ENCODE measurements around the gene ATP1B1.
"Not testable (repeated sequence)": the region's sequence is repeated elsewhere in the genome, so short reads cannot be mapped to it uniquely, and the experiment has no call there.

Gene ATP1B1

GRCh38 chr1:169146576-169147214, 40.2 kb downstream of the ATP1B1 start:
- DNase-seq = no peak

- no peak for DNase-seq
These were observed 42.2 kb downstream of the ATP1B1 start for GRCh38 chr1:169148472-169149252.

- DNase-seq = no peak
These were observed 43.2 kb downstream of the ATP1B1 start for GRCh38 chr1:169149555-169150286.

GRCh38 chr1:169150641-169151337, 44.3 kb downstream of the ATP1B1 start:
- DNase-seq = no peak

GRCh38 chr1:169151338-169151837, 44.9 kb downstream of the ATP1B1 start:
- no peak for DNase-seq

- DNase-seq = no peak
These were observed 49.2 kb downstream of the ATP1B1 start for GRCh38 chr1:169155675-169156074.

GRCh38 chr1:169156580-169156979, 50.1 kb downstream of the ATP1B1 start:
- no peak for DNase-seq

- DNase-seq = no peak
These were observed 54.5 kb downstream of the ATP1B1 start for GRCh38 chr1:169160845-169161495.

- DNase-seq = no peak
These were observed 55.2 kb downstream of the ATP1B1 start for GRCh38 chr1:169161496-169162194.

- no peak for DNase-seq
These were observed 56.6 kb downstream of the ATP1B1 start for GRCh38 chr1:169163059-169163458.

GRCh38 chr1:169175461-169175860, 69.0 kb downstream of the ATP1B1 start:
- no peak for DNase-seq

- not testable (repeated sequence) for DNase-seq
These were observed 72.9 kb downstream of the ATP1B1 start for GRCh38 chr1:169179431-169179830.

- no peak for DNase-seq
These were observed 73.7 kb downstream of the ATP1B1 start for GRCh38 chr1:169180174-169180573.
